PC-9 (cell line): ENCODE data around the gene TMEM235. TPM values are rescaled to one million over a fixed set of nuclear protein-coding genes. Genes with fewer than 3 reads are reported as not detected.
"Not testable (repeated sequence)": the region's sequence is repeated elsewhere in the genome, so short reads cannot be mapped to it uniquely, and the experiment has no call there.

ENCODE experiments used
- BruUV-seq: library from RNA; stranded (reverse); fragments of 400-500 nt; replicated peaks from 2 replicates; lab custom pipeline; 2021; lab: Mats Ljungman, UMichigan
- CTCF ChIA-PET: fragments of 300-600 bp; sonication (Branson Sonifier 250); formaldehyde crosslinking; loops from one replicate; lab custom pipeline; 2022; ENCODE audit warnings: antibody characterized with exemption; lab: Charles Lee
- POLR2A ChIA-PET: fragments of 300-600 bp; sonication (Branson Sonifier 250); formaldehyde crosslinking; loops from one replicate; lab custom pipeline; 2022; ENCODE audit warnings: antibody characterized with exemption; ENCODE audit not compliant: unreplicated experiment; lab: Charles Lee
- DNase-seq, 2 experiments: peaks; one replicate each; pipeline versions ENCODE4 v3.0.0 to v3.0.0-alpha.2; 2015 to 2022; ENCODE audit warnings: mixed read lengths in 1 of 2
- H2AFZ ChIP-seq: fragments of 200-600 bp; sonication (generic); 2 replicates; pipeline ENCODE4 v1.8.1; 2017; ENCODE audit warnings: antibody characterized with exemption
- H3F3A ChIP-seq: fragments of 200-600 bp; sonication (generic); 2 replicates; pipeline ENCODE4 v1.8.1; 2017; ENCODE audit warnings: antibody characterized with exemption, mild to moderate bottlenecking, low read depth; ENCODE audit not compliant: insufficient read depth
- H3K27ac ChIP-seq: fragments of 200-600 bp; sonication (generic); 2 replicates; pipeline ENCODE4 v1.6.1; 2016; ENCODE audit warnings: mixed run types
- H3K27me3 ChIP-seq: fragments of 200-600 bp; sonication (generic); 2 replicates; pipeline ENCODE4 v1.6.1; 2016; ENCODE audit warnings: low read depth, mixed run types; ENCODE audit not compliant: insufficient read depth
- H3K36me3 ChIP-seq: fragments of 200-600 bp; sonication (generic); 2 replicates; pipeline ENCODE4 v1.6.1; 2016; ENCODE audit warnings: low read depth, mixed run types
- H3K4me1 ChIP-seq: fragments of 200-600 bp; sonication (generic); replicated peaks from 2 replicates; pipeline ENCODE4 v1.6.1; 2016; ENCODE audit warnings: mixed run types; ENCODE audit not compliant: insufficient read depth
- H3K4me2 ChIP-seq: fragments of 200-600 bp; sonication (generic); 2 replicates; pipeline ENCODE4 v1.6.1; 2017; ENCODE audit warnings: mixed run types
- H3K4me3 ChIP-seq: fragments of 200-600 bp; sonication (generic); 2 replicates; pipeline ENCODE4 v1.6.1; 2016; ENCODE audit warnings: mixed run types
- H3K79me2 ChIP-seq: fragments of 200-600 bp; sonication (generic); 2 replicates; pipeline ENCODE4 v1.6.1; 2017; ENCODE audit warnings: low read depth, mixed run types
- H3K9me2 ChIP-seq: fragments of 200-600 bp; sonication (generic); 2 replicates; pipeline ENCODE4 v1.8.1; 2017; ENCODE audit warnings: mild to moderate bottlenecking; ENCODE audit not compliant: insufficient read depth
- H3K9me3 ChIP-seq: fragments of 200-600 bp; sonication (generic); 2 replicates; pipeline ENCODE4 v1.8.1; 2016; ENCODE audit warnings: low read depth; ENCODE audit not compliant: insufficient read depth
- H4K20me1 ChIP-seq: fragments of 200-600 bp; sonication (generic); 2 replicates; pipeline ENCODE4 v1.8.1; 2017; ENCODE audit not compliant: insufficient read depth
- CTCF ChIP-seq: fragments of 200-600 bp; sonication (generic); conservative IDR thresholded peaks from 2 replicates; pipeline ENCODE4 v1.6.1; 2017; ENCODE audit warnings: mixed run types, antibody characterized with exemption, mild to moderate bottlenecking, moderate library complexity
- EZH2 ChIP-seq: fragments of 200-600 bp; sonication (generic); IDR thresholded peaks from 2 replicates; pipeline ENCODE4 v1.8.0; 2017; ENCODE audit warnings: antibody characterized with exemption, low read depth
- intact Hi-C: fragments of 100-400 bp; cut with micrococcal nuclease; formaldehyde crosslinking; loops from one replicate; pipeline ENCODE4 v1.10.0; 2022; ENCODE audit not compliant: unreplicated experiment
- total RNA-seq: library from RNA; stranded (reverse); gene quantifications from 2 replicates; pipeline ENCODE4 v1.2.3, GENCODE V29; 2021

TMEM235 gene
- total RNA-seq, 1 experiment from 2014 or later = not detected

DNA sequence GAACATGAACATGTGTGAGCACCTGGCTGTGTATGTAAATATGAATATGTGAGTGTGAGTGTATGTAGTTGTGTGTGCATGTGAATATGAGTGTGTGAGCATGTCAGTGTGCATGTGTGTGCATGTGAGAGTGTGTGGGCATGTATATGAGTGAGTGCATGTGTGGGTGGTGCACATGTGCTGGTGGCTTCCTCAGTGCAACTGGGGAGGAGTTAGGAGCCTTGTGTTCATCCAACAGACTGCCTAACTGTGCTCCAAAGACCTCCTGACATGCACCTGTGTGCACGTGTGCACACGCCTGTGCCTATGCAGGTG lies 1.4 kb downstream of the TMEM235 start:
- DNase-seq = no peak
- no peak overlapping the region for H3K4me2 ChIP-seq

GRCh38 chr17:78233678-78234077 lies 2.2 kb downstream of the TMEM235 start:
- no peak for DNase-seq
- H3K9me3 ChIP-seq = no peaks in the 10 kb centered on the region
- no peak overlapping the region for H3K27ac ChIP-seq
- H3K79me2 ChIP-seq = no peaks in the 10 kb centered on the region
- no peak overlapping the region for H3K4me2 ChIP-seq
- no peaks in the 10 kb centered on the region for H3K9me2 ChIP-seq
- H3K4me3 ChIP-seq = no peak overlapping the region
- ChIA-PET CTCF (no interaction called here), POLR2A (no interaction called here)
- H3K27me3 ChIP-seq = no peaks in the 10 kb centered on the region
- BruUV-seq = no TSS peak
- no peaks in the 10 kb centered on the region for H3F3A ChIP-seq
- intact Hi-C loops = no loop called here
- TF ChIP-seq EZH2 = no peak
- no peaks in the 10 kb centered on the region for H3K36me3 ChIP-seq
- no peaks in the 10 kb centered on the region for H4K20me1 ChIP-seq
- H2AFZ ChIP-seq = no peak overlapping the region
- no peaks in the 10 kb centered on the region for H3K4me1 ChIP-seq

More for the DNA sequence above, 1.4 kb downstream of the TMEM235 start:
- no peaks in the 10 kb centered on the region for H3F3A ChIP-seq
- no peaks in the 10 kb centered on the region for H3K27me3 ChIP-seq
- no peaks in the 10 kb centered on the region for H3K79me2 ChIP-seq
- no peaks in the 10 kb centered on the region for H3K4me1 ChIP-seq
- H2AFZ ChIP-seq = no peak overlapping the region
- no peak overlapping the region for H3K27ac ChIP-seq
- no peaks in the 10 kb centered on the region for H3K9me2 ChIP-seq
- no peaks in the 10 kb centered on the region for H4K20me1 ChIP-seq
- TF ChIP-seq EZH2 = no peak
- TF ChIP-seq CTCF = no peak
- intact Hi-C loops = no loop called here
- no peaks in the 10 kb centered on the region for H3K36me3 ChIP-seq
- ChIA-PET CTCF (no interaction called here), POLR2A (no interaction called here)
- no peak overlapping the region for H3K4me3 ChIP-seq
- H3K9me3 ChIP-seq = no peaks in the 10 kb centered on the region
- BruUV-seq = no TSS peak

DNA sequence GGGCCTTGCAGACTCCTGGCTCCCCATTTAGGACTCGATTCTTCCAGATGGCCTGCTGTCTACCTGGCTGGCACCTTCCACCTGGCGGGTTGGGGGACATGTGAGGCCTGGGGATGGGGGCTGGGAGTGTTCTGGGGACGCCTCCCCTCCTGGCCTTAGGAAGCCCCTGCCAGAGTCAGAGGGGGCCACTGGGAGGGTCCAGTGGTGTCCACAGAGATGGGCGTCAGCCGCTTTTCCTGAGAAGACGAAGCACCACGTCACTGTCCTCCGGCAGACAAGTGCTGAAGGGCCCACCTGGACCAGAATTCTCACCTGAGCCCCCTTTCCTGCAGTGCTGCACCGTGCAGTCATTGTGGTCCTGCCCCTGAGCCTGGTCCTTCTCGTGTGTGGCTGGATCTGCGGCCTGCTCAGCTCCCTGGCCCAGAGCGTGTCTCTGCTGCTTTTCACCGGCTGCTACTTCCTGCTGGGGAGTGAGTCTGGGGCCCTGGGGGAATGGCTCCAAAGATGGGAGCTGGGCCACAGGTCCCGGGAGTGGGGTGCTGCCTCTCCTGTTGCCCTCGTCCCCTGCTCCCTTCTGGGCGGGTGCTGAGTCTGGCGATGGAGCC lies 2.9 kb downstream of the TMEM235 start:
- H4K20me1 ChIP-seq = no peaks in the 10 kb centered on the region
- ChIA-PET POLR2A (no interaction called here), CTCF (interaction anchor here (0.5 kb wide), 1 partner anchor 92 kb away, joined by 18 read pairs; no protein-coding TSS in a partner anchor)
- H3K4me2 ChIP-seq = no peak overlapping the region
- no peak for TF ChIP-seq EZH2
- no peak for TF ChIP-seq CTCF
- H3K27me3 ChIP-seq = no peaks in the 10 kb centered on the region
- no peaks in the 10 kb centered on the region for H3K4me1 ChIP-seq
- no peaks in the 10 kb centered on the region for H3F3A ChIP-seq
- H3K9me3 ChIP-seq = no peaks in the 10 kb centered on the region
- H3K4me3 ChIP-seq = no peak overlapping the region
- H3K27ac ChIP-seq = no peak overlapping the region
- intact Hi-C loops = no loop called here
- H3K79me2 ChIP-seq = no peaks in the 10 kb centered on the region
- H2AFZ ChIP-seq = no peak overlapping the region
- no peaks in the 10 kb centered on the region for H3K36me3 ChIP-seq
- H3K9me2 ChIP-seq = no peaks in the 10 kb centered on the region
- no TSS peak for BruUV-seq
- DNase-seq = no peak

GRCh38 chr17:78235022-78235421 lies 3.6 kb downstream of the TMEM235 start:
- H3K4me1 ChIP-seq, H3F3A ChIP-seq, H3K27me3 ChIP-seq, H3K36me3 ChIP-seq, H2AFZ ChIP-seq, H3K79me2 ChIP-seq, CTCF ChIA-PET, DNase-seq, H3K27ac ChIP-seq, H4K20me1 ChIP-seq, intact Hi-C loops, POLR2A ChIA-PET, H3K9me2 ChIP-seq, H3K4me3 ChIP-seq, BruUV-seq, H3K9me3 ChIP-seq, H3K4me2 ChIP-seq: not testable (repeated sequence)
